ENCODE results near the gene ABHD18. TPM values are rescaled to one million over a fixed set of nuclear protein-coding genes. Genes with fewer than 3 reads are reported as not detected.
A peak's percentile ranks its signal among the peaks of the same experiment; 100 is the strongest.
"Not testable (repeated sequence)": the region's sequence is repeated elsewhere in the genome, so short reads cannot be mapped to it uniquely, and the experiment has no call there.

ABHD18 gene
- total RNA-seq, 3 donors from 2014 or later, result 7.9 to 11.1 (median 8.5) TPM

- H3K4me1 ChIP-seq, result peaks cover 0 to 4% of the 10 kb centered on the region in 2 donors
- DNase-seq (ENCODE audit: low spot score in 2 of 2), result peak; percentile 36 to 56
- intact Hi-C loops (cut with DNase I; ENCODE audit: low total_unique reads), result no loop called here
- H3K27me3 ChIP-seq, result no peaks in the 10 kb centered on the region
- TF ChIP-seq, protein P1, sequence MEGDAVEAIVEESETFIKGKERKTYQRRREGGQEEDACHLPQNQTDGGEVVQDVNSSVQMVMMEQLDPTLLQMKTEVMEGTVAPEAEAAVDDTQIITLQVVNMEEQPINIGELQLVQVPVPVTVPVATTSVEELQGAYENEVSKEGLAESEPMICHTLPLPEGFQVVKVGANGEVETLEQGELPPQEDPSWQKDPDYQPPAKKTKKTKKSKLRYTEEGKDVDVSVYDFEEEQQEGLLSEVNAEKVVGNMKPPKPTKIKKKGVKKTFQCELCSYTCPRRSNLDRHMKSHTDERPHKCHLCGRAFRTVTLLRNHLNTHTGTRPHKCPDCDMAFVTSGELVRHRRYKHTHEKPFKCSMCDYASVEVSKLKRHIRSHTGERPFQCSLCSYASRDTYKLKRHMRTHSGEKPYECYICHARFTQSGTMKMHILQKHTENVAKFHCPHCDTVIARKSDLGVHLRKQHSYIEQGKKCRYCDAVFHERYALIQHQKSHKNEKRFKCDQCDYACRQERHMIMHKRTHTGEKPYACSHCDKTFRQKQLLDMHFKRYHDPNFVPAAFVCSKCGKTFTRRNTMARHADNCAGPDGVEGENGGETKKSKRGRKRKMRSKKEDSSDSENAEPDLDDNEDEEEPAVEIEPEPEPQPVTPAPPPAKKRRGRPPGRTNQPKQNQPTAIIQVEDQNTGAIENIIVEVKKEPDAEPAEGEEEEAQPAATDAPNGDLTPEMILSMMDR (IDR thresholded peaks at IDR 0.05), result no peak
- TF ChIP-seq POLR2A (IDR thresholded peaks at IDR 0.05) (no peak), POLR2AphosphoS5 (IDR thresholded peaks at IDR 0.05) (no peak)
- no peaks in the 10 kb centered on the region for H3K9me3 ChIP-seq
- H3K36me3 ChIP-seq, result no peaks in the 10 kb centered on the region
- peak overlapping the region; percentile 77 to 88 (median 80) for H3K4me3 ChIP-seq
- H3K27ac ChIP-seq, result peak overlapping the region; percentile 97 to 98
Measured at GRCh38 chr4:128061566-128062536, 96.6 kb downstream of the ABHD18 start.

GRCh38 chr4:128066453-128066820 is 101.2 kb downstream of the ABHD18 start:
- intact Hi-C loops (cut with DNase I; ENCODE audit: low total_unique reads); H3K27me3 ChIP-seq; H3K9me3 ChIP-seq; H3K4me1 ChIP-seq; DNase-seq (ENCODE audit: low spot score in 2 of 2); H3K36me3 ChIP-seq; H3K4me3 ChIP-seq; H3K27ac ChIP-seq: not testable (repeated sequence)

GRCh38 chr4:128068918-128069317 is 103.7 kb downstream of the ABHD18 start:
- Histone ChIP-seq H3K4me3 (no peak overlapping the region), H3K9me3 (no peaks in the 10 kb centered on the region), H3K36me3 (no peaks in the 10 kb centered on the region), H3K4me1 (no peaks in the 10 kb centered on the region), H3K27ac (no peak overlapping the region), H3K27me3 (no peaks in the 10 kb centered on the region)
- intact Hi-C loops (cut with DNase I; ENCODE audit: low total_unique reads), result no loop called here
- TF ChIP-seq, protein P1 (IDR thresholded peaks at IDR 0.05), result no peak
- no peak for TF ChIP-seq POLR2AphosphoS5 (IDR thresholded peaks at IDR 0.05)
- DNase-seq (ENCODE audit: low spot score in 2 of 2), result no peak

DNA sequence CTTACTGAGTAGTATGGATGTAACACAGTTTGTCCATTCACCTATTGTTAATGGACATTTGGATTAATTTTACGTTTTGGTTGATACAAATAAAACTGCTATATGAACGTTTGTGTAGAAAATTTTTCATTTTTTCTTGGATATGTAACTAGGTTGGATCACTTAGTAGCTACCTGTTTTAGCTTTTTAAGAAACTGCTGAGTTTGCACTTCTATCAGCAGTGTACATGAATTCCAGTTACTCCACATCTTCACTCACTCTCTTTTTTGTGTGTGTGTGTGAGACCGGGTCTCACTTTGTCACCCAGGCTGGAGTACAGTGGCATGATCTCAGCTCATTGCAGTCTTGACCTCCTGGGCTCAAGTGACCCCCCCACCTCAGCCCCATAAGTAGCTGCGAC is 111.3 kb downstream of the ABHD18 start:
- DNase-seq (ENCODE audit: low spot score in 2 of 2), result no peak
- intact Hi-C loops (cut with DNase I; ENCODE audit: low total_unique reads), result no loop called here
- Histone ChIP-seq H3K27ac (no peak overlapping the region), H3K9me3 (no peaks in the 10 kb centered on the region), H3K27me3 (no peaks in the 10 kb centered on the region), H3K36me3 (no peaks in the 10 kb centered on the region), H3K4me1 (no peaks in the 10 kb centered on the region), H3K4me3 (no peak overlapping the region)
- TF ChIP-seq POLR2A (IDR thresholded peaks at IDR 0.05), result no peak
- TF ChIP-seq, protein P1 (IDR thresholded peaks at IDR 0.05), result no peak
- TF ChIP-seq POLR2AphosphoS5 (IDR thresholded peaks at IDR 0.05), result no peak

Other genes with a start within 250 kb of the ABHD18 start
- not detected for gene SLC25A31, start 235.0 kb upstream of the ABHD18 start, total RNA-seq
- gene HSPA4L, start 183.1 kb upstream of the ABHD18 start, total RNA-seq, result 10 to 100 TPM in 1 of 3 donors, 1 to 10 TPM in 2; 2.7 to 14.5 (median 7.2) TPM
- 1 to 10 TPM in 2 of 3 donors, under 1 TPM in 1; 0.66 to 2.3 (median 1.4) TPM for gene PLK4, start 84.5 kb upstream of the ABHD18 start, total RNA-seq
- gene MFSD8, start 233 bp upstream of the ABHD18 start, total RNA-seq, result 10 to 100 TPM; 18.9 to 50.9 (median 37.7) TPM
- gene LARP1B, start 95.9 kb downstream of the ABHD18 start, total RNA-seq, result 10 to 100 TPM; 21.8 to 31.1 (median 29.0) TPM